ENCODE measurements around the gene PKP3.

- TF ChIP-seq CTCF (IDR thresholded peaks at IDR 0.05; ENCODE audit: low read length) (no peak), EZH2 (optimal IDR thresholded peaks at IDR 0.05; ENCODE audit: low read depth, low read length) (no peak), EZH2phosphoT487 (IDR thresholded peaks at IDR 0.05; ENCODE audit: low read length) (no peak)
Measured at GRCh38 chr11:432501-433100, 38.6 kb downstream of the PKP3 start.
